GM18499 (cell line): ENCODE results near the gene OTUD7B.
"Not testable (repeated sequence)": the region's sequence is repeated elsewhere in the genome, so short reads cannot be mapped to it uniquely, and the experiment has no call there.

Source experiments
- ATAC-seq: cut with Tn5 transposase; IDR thresholded peaks from one replicate; pipeline ENCODE4 v1.9.1; 2021; ENCODE audit warnings: moderate number of reproducible peaks; ENCODE audit not compliant: insufficient read depth, unreplicated experiment

Gene OTUD7B

DNA sequence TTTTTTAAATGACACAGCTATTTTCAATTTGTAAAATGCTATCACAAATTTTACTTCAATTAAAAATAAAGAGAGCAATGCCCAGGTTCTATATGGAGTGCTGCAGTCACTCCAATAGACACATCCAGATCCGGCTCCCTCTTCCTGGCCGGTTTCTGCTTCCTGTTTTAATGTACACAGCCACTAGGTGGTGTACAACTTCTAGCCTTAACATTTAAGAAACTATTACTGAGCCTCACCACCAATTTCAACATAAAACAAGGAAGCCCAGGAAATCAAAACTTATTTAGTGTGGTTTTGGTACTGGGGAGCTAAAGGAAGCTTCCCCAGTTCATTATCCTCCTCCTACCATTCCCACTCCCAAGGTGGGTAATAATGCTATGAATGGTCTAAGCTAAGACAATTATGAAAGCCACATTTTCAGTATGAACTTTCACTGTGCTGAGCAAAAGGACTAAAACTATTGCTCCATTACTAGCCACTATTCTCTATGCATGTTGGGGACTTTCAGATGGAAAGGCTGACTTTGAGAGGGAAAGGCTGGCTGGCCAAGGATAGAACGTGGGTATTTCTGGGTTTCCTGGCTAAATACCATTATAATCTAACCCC lies 48.4 kb downstream of the OTUD7B start:
- no peak for ATAC-seq

DNA sequence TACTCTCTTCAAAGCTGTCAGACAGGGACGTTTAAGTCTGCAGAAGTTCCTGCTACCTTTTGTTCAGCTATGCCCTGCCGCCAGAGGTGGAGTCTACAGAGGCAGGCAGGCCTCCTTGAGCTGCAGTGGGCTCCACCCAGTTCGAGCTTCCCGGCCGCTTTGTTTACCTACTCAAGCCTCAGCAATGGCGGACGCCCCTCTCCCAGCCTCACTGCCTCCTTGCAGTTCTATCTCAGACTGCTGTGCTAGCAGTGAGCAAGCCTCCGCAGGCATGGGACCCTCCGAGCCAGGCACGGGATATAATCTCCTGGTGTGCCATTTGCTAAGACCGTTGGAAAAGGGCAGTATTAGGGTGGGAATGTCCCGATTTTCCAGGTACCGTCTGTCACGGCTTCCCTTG lies 53.0 kb downstream of the OTUD7B start:
- ATAC-seq: not testable (repeated sequence)

DNA sequence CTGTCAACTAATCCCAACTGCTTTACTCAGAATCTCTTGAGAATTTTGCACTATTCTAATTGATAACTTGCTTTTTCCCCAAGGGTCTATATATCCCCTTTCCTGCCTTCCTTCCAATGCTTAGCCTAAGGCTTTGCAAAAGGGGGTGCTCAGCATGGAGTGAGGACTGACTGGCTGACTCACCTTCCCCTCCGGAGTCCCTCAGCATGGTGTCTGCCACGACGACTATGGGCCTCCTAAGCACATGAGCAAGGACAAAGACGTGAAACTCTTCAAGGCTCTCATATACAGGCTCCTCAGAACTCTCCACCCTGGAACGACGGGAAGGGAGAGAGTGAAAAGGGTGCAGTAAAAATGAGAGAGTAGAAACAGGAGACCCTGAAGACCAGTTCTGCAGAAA lies 60.6 kb downstream of the OTUD7B start:
- no peak for ATAC-seq

DNA sequence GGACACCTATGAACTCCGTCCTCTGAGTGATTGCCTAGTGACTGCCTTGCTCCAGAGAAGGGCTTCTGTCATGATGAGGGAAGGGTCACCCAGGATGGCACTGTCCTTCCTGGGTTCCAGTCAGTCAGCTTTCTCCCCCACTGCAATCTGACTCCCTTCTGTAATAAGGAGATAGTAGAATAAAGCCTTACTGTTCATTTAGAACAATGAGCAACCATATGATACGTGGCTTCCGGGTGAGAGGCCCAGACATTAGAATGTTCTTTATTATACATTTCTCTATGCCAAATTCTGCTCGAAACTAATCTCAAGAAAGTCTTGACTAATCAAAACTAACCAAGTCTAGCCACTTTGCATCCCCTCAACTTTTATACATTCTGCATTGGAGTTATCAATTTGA lies 65.3 kb downstream of the OTUD7B start:
- ATAC-seq: no peak

DNA sequence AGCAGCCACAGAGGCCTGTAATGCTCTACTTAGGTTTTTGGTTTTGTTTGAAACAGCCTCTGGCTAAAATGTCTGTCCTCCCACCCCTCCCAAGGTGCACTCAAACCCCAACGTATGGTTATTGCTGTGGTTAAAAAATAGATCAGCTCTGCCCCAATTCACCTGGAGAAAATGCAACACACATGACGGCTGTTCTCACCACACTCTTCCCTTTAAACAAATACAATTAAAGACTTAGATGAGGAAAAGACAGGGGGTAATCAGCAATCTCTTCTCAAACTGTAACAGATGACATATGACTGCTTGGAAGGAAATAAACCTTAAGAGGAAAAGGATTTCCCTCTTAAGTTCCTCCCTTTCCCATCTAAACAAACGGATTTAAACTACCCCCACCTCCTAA lies 67.6 kb downstream of the OTUD7B start:
- no peak for ATAC-seq

DNA sequence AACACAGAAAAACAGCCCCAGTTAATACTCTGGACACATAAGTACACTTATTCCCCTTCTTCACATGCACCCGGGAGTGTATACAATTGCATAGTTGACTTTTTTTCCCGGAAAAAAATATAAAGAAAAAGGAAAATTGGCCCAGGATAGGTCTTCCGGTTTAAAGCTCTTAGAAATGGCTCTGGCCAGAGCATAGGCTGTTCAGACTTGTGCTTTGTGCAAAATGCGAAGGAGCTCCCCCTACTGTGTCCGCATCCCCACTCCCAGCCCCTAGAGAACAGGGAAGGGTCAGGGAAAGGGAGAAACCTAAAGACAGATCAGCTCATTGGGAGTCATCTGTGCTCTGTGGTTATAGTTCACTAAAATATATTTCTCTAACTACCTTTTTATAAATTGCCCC lies 68.3 kb downstream of the OTUD7B start:
- no peak for ATAC-seq

DNA sequence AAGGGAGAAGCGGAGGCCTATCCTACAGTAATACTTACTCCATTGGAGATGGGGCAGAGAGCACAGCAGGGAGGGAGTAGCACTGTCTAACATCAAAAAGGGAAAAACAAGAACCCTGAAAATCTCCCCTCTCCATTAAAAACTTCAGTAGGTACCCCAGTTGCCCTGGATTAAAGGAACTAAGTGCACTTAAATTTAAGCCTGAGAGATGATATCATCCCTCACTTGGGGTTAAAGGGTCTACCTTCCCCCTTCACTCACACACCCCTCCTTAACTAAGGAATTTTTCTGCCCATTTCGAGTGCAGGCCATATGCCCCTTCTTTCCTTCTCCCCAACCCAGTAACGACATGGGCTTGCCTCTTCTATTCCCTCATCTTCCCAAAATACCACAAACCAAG lies 70.1 kb downstream of the OTUD7B start:
- ATAC-seq: no peak

DNA sequence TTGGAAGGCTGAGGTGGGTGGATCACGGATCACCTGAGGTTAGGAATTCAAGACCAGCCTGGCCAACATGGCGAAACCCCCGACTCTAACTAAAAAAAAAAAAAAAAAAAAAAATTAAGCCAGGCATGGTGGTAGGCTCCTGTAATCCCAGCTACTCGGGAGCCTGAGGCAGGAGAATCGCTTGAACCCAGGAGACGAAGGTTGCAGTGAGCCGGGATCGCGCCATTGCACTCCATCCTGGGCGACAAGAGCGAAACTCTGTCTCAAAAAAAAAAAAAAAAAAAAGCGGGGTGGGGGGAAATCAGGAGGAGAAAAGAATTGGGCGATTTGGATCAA lies 71.9 kb downstream of the OTUD7B start:
- not testable (repeated sequence) for ATAC-seq

DNA sequence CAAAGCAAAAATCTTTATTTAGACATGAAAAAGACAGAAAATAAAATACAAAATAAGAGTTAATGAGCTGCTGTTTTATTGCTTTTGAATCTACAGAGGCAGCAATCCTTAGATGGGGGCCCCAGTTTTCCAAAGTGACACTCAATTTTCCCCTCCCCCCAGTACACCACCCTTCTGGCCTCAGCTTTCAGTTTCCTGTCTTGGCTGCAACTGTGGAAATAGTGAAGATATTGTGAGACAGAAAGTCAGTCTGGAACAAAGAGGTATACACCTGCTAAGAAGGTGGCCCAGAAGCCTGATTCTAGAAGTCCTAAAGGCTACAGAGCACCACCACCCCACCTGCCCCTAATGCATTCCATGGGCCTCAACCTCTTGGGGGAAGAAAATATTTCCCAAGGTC lies 72.8 kb downstream of the OTUD7B start:
- ATAC-seq: no peak

DNA sequence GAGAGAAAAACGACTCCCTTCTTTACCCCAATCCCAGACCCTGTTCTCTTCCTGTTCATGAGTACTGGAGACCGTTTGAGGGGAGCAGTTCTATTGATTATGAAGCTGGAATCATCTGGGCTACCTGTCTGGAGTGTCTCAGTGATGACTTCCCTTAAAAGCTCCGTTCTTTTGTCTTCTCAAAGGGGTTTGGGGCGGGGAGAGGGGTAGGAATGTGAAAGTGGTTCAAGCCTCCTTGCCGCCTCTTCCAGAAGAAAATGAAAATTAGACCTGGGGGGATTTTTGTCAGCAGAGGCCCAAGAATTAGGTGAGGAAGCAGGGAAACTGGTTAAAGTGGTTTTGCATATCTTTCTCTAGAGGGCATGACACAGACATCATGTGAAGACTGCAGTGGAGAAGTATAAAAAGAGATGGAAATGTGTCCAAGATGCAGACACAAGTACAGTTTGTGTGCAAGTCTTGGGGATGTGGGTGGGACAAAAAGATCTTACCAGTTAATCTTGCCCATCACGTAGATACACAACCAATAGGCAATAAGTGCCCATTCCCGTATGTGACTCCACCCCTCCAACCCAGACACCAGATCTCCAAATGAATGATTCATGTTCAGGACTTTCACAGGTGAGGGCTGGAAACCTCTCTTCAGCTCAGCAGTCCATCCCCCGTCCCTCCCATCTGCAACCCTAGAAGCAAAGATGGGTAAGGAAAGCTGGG lies 73.4 kb downstream of the OTUD7B start:
- ATAC-seq: no peak

DNA sequence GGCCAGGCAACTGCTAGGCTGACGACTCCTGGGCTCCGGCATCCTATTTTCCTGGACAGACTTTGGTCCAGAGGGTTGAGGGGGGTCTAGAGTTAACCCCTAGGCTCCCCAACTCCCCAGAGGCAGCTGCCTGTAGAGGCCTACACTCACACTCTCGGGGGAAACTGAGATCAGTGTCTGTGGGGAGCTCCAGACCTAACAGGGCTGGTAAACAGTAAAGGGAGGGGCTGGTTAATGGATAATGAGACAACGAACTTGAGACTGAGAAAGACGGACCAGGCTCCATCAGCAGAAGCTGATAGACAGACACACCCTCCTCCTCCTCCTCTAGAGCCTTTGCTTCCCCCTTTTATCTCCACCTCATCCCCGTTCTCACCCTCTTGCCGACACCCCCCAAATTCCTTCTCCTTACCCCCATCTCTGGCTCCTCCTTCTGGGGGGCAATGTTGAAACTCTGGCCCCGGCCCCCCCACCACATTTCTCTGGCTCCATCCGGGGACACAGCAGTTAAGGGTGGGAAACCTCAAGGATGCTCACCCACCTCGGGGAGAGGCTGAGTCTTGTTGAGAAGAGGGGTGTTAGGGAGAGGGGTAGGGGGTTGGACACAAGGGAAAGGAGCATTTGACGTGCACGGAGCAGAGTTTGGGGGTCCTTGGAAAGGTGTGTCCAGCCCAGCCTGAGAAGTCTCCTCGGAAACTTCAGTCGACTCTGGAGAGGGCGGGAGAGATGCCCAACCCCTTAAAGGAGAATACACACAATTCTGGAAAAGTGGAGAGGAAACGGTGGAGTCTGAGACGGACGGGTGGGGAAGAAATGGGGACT lies 74.1 kb downstream of the OTUD7B start, which contains the start of gene MTMR11:
Gene MTMR11 (minus strand): TSS at position 710 of the 822 bp plus-strand sequence. CDS start 232 bp downstream, at position 478.
- no peak for ATAC-seq

DNA sequence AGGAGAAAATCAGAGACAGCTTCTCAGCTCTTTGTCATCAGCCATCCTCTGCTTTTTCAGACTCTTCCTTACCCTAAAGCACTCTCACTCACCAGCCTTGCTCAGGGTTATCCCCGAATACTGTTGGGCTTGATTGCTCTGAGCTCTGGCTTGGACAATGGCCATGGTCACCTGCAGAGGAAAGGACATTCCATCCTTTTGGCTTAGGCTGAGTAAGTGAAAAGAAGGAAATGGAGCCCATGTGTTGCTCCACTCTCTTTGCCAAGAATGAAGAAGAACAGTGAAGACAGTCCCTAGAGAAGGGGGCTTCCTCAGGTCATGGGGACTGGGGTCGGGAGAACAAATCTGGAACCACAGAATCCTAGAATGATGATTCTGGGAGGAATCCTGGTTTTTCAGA lies 76.2 kb downstream of the OTUD7B start:
- ATAC-seq: no peak

DNA sequence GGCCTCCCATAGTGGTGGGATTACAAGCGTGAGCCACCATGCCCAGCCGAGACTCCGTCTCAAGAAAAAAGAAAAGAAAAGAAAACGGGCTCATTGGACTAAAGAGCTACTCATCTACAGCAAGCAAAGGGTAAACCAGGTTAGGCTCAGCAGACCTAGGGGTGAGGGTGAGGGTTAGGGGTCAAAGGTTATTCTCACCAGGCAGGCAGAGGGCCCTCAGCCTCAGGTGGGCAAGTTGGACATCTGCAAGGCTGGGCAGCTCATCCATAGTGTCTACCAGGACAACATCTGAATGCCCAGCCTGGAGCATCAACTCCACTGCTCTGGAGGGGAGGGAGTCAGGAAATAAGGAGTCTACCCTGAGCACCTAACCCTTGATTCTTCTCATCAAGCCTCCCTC lies 77.3 kb downstream of the OTUD7B start:
- no peak for ATAC-seq

DNA sequence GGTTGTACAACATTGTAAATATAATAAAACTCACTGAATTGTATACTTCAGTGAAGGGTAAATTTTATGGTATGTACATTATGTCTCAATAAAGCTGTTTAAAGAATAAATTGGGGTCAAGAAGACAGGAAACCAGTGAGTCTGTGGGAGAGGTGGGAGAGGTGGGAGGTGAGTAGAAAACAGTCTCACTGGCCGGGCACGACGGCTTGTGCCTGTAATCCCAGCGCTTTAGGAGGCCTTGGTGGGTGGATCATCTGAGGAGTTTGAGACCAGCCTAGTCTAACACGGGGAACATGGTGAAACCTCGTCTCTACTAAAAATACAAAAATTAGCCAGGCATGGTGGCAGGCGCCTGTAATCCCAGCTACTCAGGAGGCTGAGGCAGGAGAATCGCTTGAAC lies 78.1 kb downstream of the OTUD7B start:
- no peak for ATAC-seq

DNA sequence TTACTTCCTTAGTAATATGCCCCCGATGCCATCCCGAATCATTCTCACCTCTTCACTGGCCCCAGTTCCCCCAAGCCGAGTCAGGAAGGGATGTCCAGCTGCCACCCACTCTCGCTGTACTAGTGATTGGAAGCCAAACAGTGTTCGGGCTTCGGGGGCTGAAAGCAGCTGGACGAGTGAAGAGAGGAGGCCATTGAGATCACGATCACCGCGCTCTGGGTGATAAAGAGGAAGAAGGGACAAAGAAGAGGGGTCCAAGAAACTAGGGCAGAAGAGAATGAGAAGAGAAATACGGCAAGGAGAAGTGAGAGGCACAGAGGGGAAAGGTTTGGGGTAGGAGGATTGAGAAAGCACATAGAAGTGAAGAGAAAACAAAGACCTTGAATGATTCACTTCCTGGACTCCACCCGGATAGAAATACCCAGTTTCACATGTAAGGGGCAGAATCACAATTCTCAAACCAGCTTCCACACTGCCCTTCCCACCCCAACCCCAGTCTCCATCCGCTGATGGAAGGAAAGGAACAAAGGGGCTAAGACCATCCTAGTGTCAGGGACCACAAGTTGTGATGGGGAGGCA lies 79.2 kb downstream of the OTUD7B start:
- ATAC-seq: no peak

DNA sequence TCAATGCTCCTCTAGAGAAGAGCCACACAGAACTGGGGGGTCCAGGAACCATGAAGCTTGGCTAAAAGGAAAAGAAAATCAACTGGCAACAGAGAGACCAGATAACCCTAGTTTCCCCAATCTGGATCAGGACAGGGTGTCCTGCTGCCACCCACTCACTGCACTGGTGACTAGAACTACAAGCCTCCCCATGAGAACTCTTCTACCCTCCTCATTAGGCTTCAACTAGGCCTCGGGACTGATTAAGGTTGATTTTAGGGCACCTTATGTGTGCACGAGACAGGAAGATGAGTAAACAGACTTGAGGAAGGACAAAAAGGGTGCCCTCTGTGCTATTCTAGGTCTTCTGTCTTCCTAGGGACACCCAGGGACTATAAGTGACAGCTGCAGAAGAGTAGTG lies 80.7 kb downstream of the OTUD7B start:
- no peak for ATAC-seq

DNA sequence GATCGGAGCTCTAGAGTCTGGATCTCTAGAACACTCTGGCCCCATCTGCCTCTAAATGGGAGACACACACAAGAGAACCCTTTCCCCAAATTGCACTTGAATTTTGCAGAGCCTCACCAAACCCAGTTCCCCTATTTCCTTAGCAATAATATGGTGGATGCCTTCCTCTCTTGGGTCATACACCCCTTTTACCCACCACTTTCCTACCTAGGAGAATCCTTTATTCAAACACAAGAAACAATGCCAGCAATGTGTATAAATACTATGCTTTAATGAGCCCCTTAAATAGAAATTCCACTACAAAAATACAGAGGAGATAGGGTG lies 82.2 kb downstream of the OTUD7B start:
- no peak for ATAC-seq

DNA sequence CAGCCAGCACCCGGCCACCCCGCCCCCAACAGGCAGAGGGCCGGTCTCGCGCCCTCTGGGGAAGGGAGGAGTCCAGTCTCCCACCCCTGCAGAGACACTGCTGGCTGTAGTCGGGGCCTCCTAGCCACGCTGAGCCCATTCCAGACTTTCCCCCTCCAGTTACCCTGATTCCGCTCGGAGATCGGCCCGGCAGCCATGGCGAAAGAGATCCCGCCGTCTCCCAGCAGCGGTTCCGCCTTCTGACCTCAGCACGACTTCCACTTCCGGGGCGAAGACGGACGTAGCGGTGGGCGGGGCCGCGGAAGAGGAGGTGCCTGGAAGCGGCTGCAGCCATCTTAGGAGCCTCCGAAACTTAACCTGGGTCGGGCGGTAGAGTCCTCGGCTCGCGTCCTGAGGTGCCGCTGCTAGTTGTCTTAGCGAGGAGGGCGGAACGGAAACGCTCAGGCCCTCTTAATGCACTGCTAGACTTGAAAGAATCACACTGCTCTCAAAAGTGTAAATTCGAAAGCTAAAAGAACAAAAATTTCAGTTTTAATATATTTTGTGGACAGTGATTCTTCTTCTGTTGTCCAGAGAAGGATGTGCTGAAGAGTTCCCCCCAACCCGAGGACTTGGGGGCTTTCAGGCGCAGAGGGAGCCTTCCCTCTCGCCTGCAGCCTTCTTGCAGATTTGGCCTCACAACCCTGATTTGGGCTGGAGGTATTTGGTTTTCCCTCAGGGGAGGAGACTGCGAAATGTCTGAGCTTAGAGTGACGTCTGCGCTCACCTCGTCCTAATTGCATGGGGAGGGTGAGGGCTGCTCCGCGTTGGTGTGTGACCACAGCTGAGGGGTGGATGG lies 82.7 kb downstream of the OTUD7B start, which contains the start of gene SF3B4:
Gene SF3B4 (minus strand): TSS at position 241 of the 838 bp plus-strand sequence. CDS start 44 bp downstream, at position 197.
- no peak for ATAC-seq

DNA sequence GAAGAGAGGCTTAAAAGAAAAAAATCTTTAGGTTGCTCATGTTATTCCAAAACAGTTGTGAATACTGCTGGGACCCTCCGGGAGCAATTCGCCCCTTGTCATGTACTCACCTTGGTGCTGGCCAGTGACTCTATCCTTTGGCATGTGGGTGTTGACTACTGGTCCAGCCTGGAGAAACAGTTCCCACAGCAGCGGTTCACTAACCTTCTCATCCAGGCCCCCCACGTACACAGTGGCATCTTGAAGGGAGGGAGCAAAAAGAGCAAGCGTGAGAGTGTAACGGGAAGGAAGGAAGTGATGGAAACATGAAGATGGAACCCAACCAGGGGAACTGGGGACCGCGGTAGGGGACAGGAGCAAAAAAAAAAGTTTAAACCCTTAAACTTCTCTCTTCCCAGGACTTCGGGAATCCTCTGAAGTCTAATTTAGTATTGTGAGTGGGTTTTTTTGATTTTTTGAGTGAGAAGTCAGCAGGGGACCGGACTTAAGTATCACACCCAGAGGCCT lies 83.4 kb downstream of the OTUD7B start:
- no peak for ATAC-seq

DNA sequence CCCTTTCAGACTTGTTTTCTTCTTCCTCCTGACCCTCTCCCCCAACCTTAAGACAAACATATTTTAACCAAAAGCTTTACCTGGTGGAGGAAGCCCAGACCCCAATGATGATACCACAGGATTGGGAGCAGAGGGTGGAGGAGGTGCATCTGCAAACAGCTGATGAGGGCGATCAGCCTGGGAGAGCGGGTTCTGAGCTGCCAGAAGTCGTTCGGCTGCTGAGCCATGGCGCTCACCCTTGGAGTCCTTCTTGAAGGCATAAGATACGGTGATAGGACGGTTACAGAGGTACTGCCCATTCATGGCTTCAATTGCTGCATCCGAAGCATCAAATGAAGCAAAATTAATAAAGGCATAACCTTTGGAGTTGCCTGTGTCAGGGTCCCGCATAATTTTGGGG lies 84.2 kb downstream of the OTUD7B start:
- no peak for ATAC-seq
